Panc1 (cell line): Measurements from ENCODE around the gene POTEI. TPM values are rescaled to one million over a fixed set of nuclear protein-coding genes. Genes with fewer than 3 reads are reported as not detected.
A peak's percentile ranks its signal among the peaks of the same experiment; 100 is the strongest.
"Not testable (repeated sequence)": the region's sequence is repeated elsewhere in the genome, so short reads cannot be mapped to it uniquely, and the experiment has no call there.

Experiments used
- ATAC-seq: fragments of 200-7000 bp; cut with Tn5 transposase; 2 replicates; pipeline ENCODE4 v1.9.1; 2020; ENCODE audit warnings: mild to moderate bottlenecking, moderate library complexity
- BruUV-seq: library from RNA; stranded (reverse); fragments of 400-500 nt; replicated peaks from 2 replicates; lab custom pipeline; 2021; lab: Mats Ljungman, UMichigan
- CTCF ChIA-PET: fragments of 300-600 bp; sonication (Branson Sonifier 250); formaldehyde crosslinking; loops from one replicate; lab custom pipeline; 2022; ENCODE audit warnings: antibody characterized with exemption; lab: Charles Lee
- POLR2A ChIA-PET: fragments of 300-600 bp; sonication (Branson Sonifier 250); formaldehyde crosslinking; loops from one replicate; lab custom pipeline; 2022; ENCODE audit warnings: antibody characterized with exemption; lab: Charles Lee
- DNase-seq: peaks from one replicate; pipeline ENCODE4 v3.0.0-alpha.2; 2010; ENCODE audit warnings: low read depth, low spot score
- H3K27ac ChIP-seq: 2 replicates; pipeline ENCODE4 v1.5.1; 2011; ENCODE audit warnings: mild to moderate bottlenecking, low read length, inconsistent platforms
- H3K27me3 ChIP-seq: fragments of 200-500 bp; sonication (Bioruptor generic); 2 replicates; pipeline ENCODE4 v1.6.0; 2014; ENCODE audit warnings: low read length, inconsistent platforms; ENCODE audit not compliant: control insufficient read depth, insufficient read depth
- H3K36me3 ChIP-seq: fragments of 200-500 bp; sonication (Bioruptor generic); 2 replicates; pipeline ENCODE4 v1.5.1; 2014; ENCODE audit warnings: inconsistent platforms, mild to moderate bottlenecking, low read length, moderate library complexity; ENCODE audit not compliant: control insufficient read depth, insufficient read depth
- H3K4me1 ChIP-seq: 2 replicates; pipeline ENCODE4 v1.5.1; 2011; ENCODE audit warnings: inconsistent platforms, mild to moderate bottlenecking, low read length, moderate library complexity; ENCODE audit not compliant: control insufficient read depth, insufficient read depth
- H3K4me3 ChIP-seq, 2 experiments: 2 replicates each; pipeline ENCODE4 v1.5.1; 2011 to 2012; ENCODE audit warnings: low read depth in 2 of 2, low read length in 2 of 2, mild to moderate bottlenecking in 2 of 2, inconsistent platforms in 1 of 2, moderate library complexity in 1 of 2
- H3K9me3 ChIP-seq: fragments of 200-500 bp; sonication (Bioruptor generic); 2 replicates; pipeline ENCODE4 v1.5.1; 2014; ENCODE audit warnings: low read depth, mild to moderate bottlenecking, inconsistent platforms, low read length, moderate library complexity; ENCODE audit not compliant: control insufficient read depth, insufficient read depth
- CTCF ChIP-seq: fragments of 450-650 bp; IDR thresholded peaks from 2 replicates; pipeline ENCODE4 v1.5.1; 2017; ENCODE audit warnings: mild to moderate bottlenecking
- in situ Hi-C: cut with HindIII; loops from 2 replicates; pipeline ENCODE4 v1.10.0; 2016; ENCODE audit warnings: low sequenced_read_pairs, low pct_unique_long_range_greater_than_20kb
- intact Hi-C: fragments of 100-400 bp; cut with micrococcal nuclease; formaldehyde crosslinking; loops from one replicate; pipeline ENCODE4 v1.10.0; 2022; ENCODE audit not compliant: unreplicated experiment
- total RNA-seq: library from RNA; stranded (reverse); gene quantifications from one replicate; pipeline ENCODE4 v1.2.1, GENCODE V29; 2021; ENCODE audit not compliant: unreplicated experiment

POTEI gene
- total RNA-seq, 1 experiment from 2014 or later: 0.92 TPM

- H3K27me3 ChIP-seq, DNase-seq, H3K27ac ChIP-seq, BruUV-seq, H3K36me3 ChIP-seq, in situ Hi-C loops, H3K9me3 ChIP-seq, CTCF ChIA-PET, POLR2A ChIA-PET, intact Hi-C loops, H3K4me3 ChIP-seq, ATAC-seq, H3K4me1 ChIP-seq: not testable (repeated sequence)
Observed at GRCh38 chr2:130491073-130491472, 18.1 kb downstream of the POTEI start.

- H3K36me3 ChIP-seq, H3K4me3 ChIP-seq, CTCF ChIA-PET, DNase-seq, H3K4me1 ChIP-seq, ATAC-seq, in situ Hi-C loops, BruUV-seq, intact Hi-C loops, POLR2A ChIA-PET, H3K27ac ChIP-seq, H3K9me3 ChIP-seq, H3K27me3 ChIP-seq: not testable (repeated sequence)
Observed at GRCh38 chr2:130455413-130455812, 53.7 kb downstream of the POTEI start.

GRCh38 chr2:130454712-130455083, 54.4 kb downstream of the POTEI start:
- H3K27me3 ChIP-seq, BruUV-seq, DNase-seq, H3K9me3 ChIP-seq, H3K4me3 ChIP-seq, POLR2A ChIA-PET, in situ Hi-C loops, ATAC-seq, H3K27ac ChIP-seq, intact Hi-C loops, H3K4me1 ChIP-seq, H3K36me3 ChIP-seq, CTCF ChIA-PET: not testable (repeated sequence)
- peak; percentile 35 for TF ChIP-seq CTCF

- H3K36me3 ChIP-seq, H3K9me3 ChIP-seq, H3K4me1 ChIP-seq, CTCF ChIA-PET, ATAC-seq, POLR2A ChIA-PET, DNase-seq, intact Hi-C loops, H3K27me3 ChIP-seq, BruUV-seq, in situ Hi-C loops, H3K27ac ChIP-seq, H3K4me3 ChIP-seq: not testable (repeated sequence)
Observed at GRCh38 chr2:130453955-130454711, 55.0 kb downstream of the POTEI start.

- H3K9me3 ChIP-seq, DNase-seq, CTCF ChIA-PET, H3K36me3 ChIP-seq, H3K4me1 ChIP-seq, BruUV-seq, in situ Hi-C loops, POLR2A ChIA-PET, H3K27me3 ChIP-seq, H3K4me3 ChIP-seq, intact Hi-C loops, H3K27ac ChIP-seq, ATAC-seq: not testable (repeated sequence)
Observed at GRCh38 chr2:130452897-130453296, 56.2 kb downstream of the POTEI start.

GRCh38 chr2:130451823-130452222, 57.3 kb downstream of the POTEI start:
- H3K36me3 ChIP-seq, DNase-seq, H3K9me3 ChIP-seq, H3K4me3 ChIP-seq, H3K27me3 ChIP-seq, H3K27ac ChIP-seq, H3K4me1 ChIP-seq, ATAC-seq, POLR2A ChIA-PET, CTCF ChIA-PET, BruUV-seq, in situ Hi-C loops, intact Hi-C loops: not testable (repeated sequence)

GRCh38 chr2:130451278-130451677, 57.9 kb downstream of the POTEI start:
- CTCF ChIA-PET, DNase-seq, BruUV-seq, H3K27me3 ChIP-seq, H3K4me1 ChIP-seq, POLR2A ChIA-PET, H3K9me3 ChIP-seq, H3K36me3 ChIP-seq, H3K4me3 ChIP-seq, intact Hi-C loops, in situ Hi-C loops, ATAC-seq, H3K27ac ChIP-seq: not testable (repeated sequence)
